ENCODE data around the gene TAF6L.

The TAF6L gene

DNA sequence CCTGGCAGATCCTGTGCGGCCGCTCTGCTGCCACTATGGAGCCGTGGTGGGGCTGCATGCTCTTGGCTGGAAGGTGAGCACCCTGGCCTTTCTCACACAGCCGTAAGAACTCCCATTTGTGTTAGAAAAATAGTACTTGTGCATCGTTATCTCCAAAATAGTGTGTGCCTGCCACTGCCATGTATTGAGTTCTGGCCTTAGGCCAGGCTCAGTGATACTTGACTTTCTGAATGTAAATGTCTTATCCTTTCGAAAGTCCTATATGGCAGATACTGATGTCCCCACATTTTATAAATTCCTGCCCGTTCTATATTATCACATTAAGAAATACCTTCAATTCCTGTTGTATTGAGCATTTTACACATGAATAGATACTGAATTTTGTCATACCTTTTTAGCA, 11.6 kb downstream of the TAF6L start:
- H3K4me3 ChIP-seq (ENCODE audit: control insufficient read depth, low read depth, low read length) = no peak overlapping the region
- no peak for DNase-seq (ENCODE audit: low read depth)
- TF ChIP-seq, protein P1, sequence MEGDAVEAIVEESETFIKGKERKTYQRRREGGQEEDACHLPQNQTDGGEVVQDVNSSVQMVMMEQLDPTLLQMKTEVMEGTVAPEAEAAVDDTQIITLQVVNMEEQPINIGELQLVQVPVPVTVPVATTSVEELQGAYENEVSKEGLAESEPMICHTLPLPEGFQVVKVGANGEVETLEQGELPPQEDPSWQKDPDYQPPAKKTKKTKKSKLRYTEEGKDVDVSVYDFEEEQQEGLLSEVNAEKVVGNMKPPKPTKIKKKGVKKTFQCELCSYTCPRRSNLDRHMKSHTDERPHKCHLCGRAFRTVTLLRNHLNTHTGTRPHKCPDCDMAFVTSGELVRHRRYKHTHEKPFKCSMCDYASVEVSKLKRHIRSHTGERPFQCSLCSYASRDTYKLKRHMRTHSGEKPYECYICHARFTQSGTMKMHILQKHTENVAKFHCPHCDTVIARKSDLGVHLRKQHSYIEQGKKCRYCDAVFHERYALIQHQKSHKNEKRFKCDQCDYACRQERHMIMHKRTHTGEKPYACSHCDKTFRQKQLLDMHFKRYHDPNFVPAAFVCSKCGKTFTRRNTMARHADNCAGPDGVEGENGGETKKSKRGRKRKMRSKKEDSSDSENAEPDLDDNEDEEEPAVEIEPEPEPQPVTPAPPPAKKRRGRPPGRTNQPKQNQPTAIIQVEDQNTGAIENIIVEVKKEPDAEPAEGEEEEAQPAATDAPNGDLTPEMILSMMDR (IDR thresholded peaks at IDR 0.05; ENCODE audit: control insufficient read depth, insufficient read depth, low read depth, low read length, missing control alignments) = no peak

DNA sequence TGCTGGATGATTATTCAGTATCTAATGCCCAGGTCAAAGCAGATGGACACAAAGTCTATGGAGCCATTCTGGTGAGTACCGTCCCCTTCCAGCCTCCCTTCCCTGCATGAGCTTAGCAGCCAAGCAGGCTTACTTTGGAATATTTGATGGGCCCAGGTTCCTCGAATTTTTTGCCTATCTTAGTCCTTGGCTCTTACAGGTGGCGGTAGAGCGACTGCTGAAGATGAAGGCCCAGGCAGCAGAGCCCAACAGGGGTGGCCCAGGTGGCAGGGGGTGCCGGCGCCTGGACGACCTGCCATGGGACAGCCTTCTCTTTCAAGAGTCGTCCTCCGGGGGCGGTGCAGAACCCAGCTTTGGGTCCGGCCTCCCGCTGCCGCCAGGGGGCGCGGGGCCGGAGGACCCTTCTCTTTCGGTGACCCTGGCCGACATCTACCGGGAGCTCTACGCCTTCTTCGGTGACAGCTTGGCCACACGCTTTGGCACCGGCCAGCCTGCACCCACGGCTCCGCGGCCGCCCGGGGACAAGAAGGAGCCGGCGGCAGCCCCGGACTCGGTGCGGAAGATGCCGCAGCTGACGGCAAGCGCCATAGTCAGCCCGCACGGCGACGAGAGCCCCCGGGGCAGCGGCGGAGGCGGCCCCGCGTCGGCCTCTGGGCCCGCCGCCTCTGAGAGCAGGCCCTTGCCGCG, 15.3 kb downstream of the TAF6L start:
- DNase-seq (ENCODE audit: low read depth) = no peak

DNA sequence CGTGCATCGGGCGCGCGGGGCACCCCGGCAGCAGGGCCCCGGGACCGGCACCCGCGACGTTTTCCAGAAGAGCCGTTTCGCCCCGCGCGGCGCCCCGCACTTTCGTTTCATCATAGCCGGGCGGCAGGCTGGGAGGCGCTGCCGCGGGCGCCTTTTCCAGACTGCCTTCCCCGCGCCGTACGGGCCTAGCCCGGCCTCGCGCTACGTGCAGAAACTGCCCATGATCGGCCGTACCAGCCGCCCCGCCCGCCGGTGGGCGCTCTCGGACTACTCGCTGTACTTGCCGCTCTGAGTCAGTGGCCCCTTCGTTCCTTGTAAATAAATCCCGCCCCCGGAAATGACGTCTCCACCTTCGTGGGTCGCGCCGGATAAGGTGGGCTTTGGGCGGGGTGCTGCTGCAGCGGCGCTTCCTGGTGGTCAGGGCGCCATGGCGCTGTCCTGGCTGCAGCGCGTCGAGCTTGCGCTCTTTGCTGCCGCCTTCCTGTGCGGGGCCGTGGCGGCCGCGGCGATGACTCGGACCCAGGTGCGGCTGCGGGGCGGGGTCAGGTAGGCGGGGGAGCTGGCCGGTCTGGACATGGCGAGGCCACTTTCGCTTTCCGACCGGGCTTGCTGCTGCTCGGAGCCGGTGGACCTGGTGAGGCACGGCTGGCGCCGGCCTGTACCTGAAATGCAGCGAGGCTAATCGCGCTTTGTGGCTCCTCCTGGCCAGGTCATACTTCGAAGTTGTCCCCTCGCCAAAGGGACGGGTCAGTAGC, 16.0 kb downstream of the TAF6L start, which contains the start of gene TMEM179B:
Gene TMEM179B, plus strand, starts transcription at position 398 of the 755 bp plus-strand sequence. Its CDS starts 30 bp downstream, at position 428.
- H3K4me3 ChIP-seq (ENCODE audit: control insufficient read depth, low read depth, low read length) = peak within 1 kb of the TSS; percentile 80
- peak; percentile 86 for DNase-seq (ENCODE audit: low read depth)
- TF ChIP-seq, protein P1 (IDR thresholded peaks at IDR 0.05; ENCODE audit: control insufficient read depth, insufficient read depth, low read depth, low read length, missing control alignments) = peak; percentile 74

More for the DNA sequence above, 15.3 kb downstream of the TAF6L start:
- TF ChIP-seq, protein P1 (IDR thresholded peaks at IDR 0.05; ENCODE audit: control insufficient read depth, insufficient read depth, low read depth, low read length, missing control alignments) = peak; percentile 99
- peak overlapping the region; percentile 80 for H3K4me3 ChIP-seq (ENCODE audit: control insufficient read depth, low read depth, low read length)

DNA sequence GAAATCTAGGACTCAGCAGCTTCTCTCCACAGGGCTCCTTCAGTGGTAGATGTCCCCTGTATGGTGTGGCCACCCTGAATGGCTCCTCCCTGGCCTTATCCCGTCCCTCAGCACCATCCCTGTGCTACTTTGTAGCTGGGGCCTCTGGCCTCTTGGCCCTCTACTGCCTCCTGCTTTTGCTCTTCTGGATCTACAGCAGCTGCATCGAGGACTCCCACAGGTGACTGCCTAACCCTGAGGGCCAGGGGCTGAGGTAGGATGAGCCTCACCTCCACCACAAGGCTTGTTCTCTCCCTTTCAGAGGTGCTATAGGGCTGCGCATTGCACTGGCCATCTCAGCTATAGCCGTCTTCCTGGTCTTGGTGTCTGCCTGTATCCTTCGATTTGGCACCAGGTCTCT, 17.8 kb downstream of the TAF6L start:
- DNase-seq (ENCODE audit: low read depth) = no peak
- no peak overlapping the region for H3K4me3 ChIP-seq (ENCODE audit: control insufficient read depth, low read depth, low read length)

DNA sequence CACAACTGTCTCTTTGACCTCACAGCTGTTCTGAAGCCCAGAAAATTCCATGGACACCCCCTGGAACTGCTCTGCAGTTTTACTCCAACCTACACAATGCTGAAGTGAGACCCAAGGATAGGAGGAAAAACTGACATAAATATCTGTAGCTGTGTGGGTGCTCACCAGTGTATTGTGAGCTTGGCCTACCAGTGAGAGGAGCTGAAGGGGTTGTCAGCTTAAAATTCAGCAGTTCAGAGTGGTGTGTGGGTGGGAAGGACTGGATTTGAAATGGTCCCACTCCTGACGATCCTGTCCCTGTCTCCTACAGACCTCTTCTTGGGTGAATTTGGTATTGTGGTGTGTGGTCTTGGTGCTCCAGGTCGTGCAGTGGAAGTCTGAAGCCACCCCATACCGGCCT, 18.4 kb downstream of the TAF6L start:
- H3K4me3 ChIP-seq (ENCODE audit: control insufficient read depth, low read depth, low read length) = no peak overlapping the region
- TF ChIP-seq, protein P1 (IDR thresholded peaks at IDR 0.05; ENCODE audit: control insufficient read depth, insufficient read depth, low read depth, low read length, missing control alignments) = no peak
- no peak for DNase-seq (ENCODE audit: low read depth)

More for the DNA sequence above, 17.8 kb downstream of the TAF6L start:
- TF ChIP-seq, protein P1 (IDR thresholded peaks at IDR 0.05; ENCODE audit: control insufficient read depth, insufficient read depth, low read depth, low read length, missing control alignments) = no peak

DNA sequence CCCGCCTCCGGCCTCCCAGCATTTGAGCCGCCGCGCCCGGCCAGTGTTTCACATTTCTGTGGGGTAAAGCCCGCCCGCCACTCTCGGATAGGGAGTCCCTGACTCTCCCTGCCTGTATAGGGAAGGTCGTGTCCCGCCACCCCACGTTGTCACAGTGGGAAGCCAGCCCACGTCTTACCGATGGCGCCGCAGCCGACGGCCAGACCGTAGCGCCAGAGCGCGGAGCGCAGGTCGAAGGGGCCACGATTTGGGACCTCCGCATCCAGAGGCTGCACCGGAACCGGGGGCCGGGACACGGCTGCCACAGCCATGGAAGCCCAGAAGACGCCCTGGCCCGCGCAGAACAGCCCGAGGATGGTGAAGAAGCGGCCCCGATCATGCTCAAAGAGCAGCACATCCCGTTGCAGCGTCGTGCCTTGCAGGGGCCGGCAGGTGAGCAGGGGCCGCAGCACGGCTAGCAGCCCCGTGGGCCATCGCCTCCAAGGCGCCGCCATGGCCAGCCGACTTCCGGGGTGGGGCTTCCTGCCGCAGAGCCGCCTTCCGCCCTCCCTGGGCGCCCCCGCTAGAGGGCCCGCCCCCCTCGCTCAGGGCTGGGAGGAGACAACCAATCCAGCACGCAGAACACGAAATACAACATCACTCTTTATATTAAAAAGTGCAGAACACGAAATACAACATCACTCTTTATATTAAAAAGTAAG, 20.5 kb downstream of the TAF6L start, which contains the start of gene TMEM223:
Gene TMEM223, minus strand, starts transcription at position 506 of the 701 bp plus-strand sequence. Its CDS starts 12 bp downstream, at position 494.
- peak within 1 kb of the TSS; percentile 85 for H3K4me3 ChIP-seq (ENCODE audit: control insufficient read depth, low read depth, low read length)
- TF ChIP-seq, protein P1 (IDR thresholded peaks at IDR 0.05; ENCODE audit: control insufficient read depth, insufficient read depth, low read depth, low read length, missing control alignments) = no peak
- no peak for DNase-seq (ENCODE audit: low read depth)

Data from AG09309 (cell line).